Stomach (tissue), 4 donors: Measurements from ENCODE around the gene CARD11.

ENCODE experiments used
- CTCF ChIP-seq, 7 experiments: fragments of 450-650 bp in 4 of 7; fragments of 200-600 bp in 3 of 7; sonication (generic) in 3 of 7; IDR thresholded peaks; one replicate each; pipeline ENCODE4 v1.5.1; 2016 to 2019; ENCODE audit warnings: antibody characterized with exemption in 7 of 7, control low read depth in 2 of 7, mild to moderate bottlenecking in 1 of 7
- POLR2A ChIP-seq, 4 donors: fragments of 450-650 bp; IDR thresholded peaks; one replicate each; pipeline ENCODE4 v1.6.1; 2016; ENCODE audit warnings: antibody characterized with exemption in 4 of 4, control low read depth in 2 of 4, mild to moderate bottlenecking in 1 of 4, moderate library complexity in 1 of 4
- POLR2AphosphoS5 ChIP-seq, 3 donors: sonication (generic); formaldehyde crosslinking; IDR thresholded peaks; one replicate each; pipeline ENCODE4 v1.6.1; 2016; ENCODE audit warnings: antibody characterized with exemption in 3 of 3

DNA sequence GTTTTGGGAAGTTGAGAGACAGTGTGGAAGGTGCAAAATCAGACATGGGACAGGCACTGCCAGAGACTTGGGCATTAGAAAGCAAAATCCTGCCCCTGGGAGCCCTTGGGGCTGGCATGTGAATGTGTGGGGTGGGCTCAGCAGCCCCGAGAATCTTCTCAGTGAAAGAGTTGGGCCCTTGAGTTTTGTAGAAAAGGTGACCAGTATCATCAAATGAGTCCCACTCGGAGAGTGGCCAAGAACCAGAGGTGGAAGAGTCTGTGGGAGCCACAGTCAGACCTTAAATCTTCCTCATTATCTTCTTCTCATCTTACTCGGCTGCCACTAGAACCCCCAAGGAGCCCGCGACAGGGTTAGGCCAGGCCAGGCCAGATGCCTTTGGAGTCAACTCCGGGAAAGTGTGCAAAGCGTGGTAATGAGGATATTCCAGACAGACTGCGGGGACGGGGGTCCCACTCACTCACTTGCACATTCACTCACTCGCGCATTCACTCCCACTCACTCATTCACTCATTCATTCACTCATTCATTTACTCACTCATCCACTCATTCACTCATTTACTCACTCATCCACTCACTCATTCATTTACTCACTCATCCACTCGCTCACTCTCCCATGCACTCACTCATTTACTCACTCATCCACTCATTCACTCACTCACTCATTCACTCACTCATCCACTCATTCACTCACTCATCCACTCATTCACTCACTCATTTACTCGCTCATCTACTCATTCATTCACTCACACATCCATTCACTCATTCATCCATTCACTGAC, 74.9 kb downstream of the CARD11 start:
- no peak for TF ChIP-seq CTCF (IDR thresholded peaks at IDR 0.05)
- TF ChIP-seq POLR2A (IDR thresholded peaks at IDR 0.05): no peak
- no peak for TF ChIP-seq POLR2AphosphoS5 (IDR thresholded peaks at IDR 0.05)
